GM12801 (cell line): ENCODE measurements around the gene PTPRM.

Experiments used
- TF ChIP-seq, protein P1 (sequence below): IDR thresholded peaks from one replicate; pipeline ENCODE4 v1.5.1; 2011; ENCODE audit warnings: control low read depth; ENCODE audit not compliant: insufficient read length; ENCODE audit errors: extremely low read depth

The PTPRM gene

DNA sequence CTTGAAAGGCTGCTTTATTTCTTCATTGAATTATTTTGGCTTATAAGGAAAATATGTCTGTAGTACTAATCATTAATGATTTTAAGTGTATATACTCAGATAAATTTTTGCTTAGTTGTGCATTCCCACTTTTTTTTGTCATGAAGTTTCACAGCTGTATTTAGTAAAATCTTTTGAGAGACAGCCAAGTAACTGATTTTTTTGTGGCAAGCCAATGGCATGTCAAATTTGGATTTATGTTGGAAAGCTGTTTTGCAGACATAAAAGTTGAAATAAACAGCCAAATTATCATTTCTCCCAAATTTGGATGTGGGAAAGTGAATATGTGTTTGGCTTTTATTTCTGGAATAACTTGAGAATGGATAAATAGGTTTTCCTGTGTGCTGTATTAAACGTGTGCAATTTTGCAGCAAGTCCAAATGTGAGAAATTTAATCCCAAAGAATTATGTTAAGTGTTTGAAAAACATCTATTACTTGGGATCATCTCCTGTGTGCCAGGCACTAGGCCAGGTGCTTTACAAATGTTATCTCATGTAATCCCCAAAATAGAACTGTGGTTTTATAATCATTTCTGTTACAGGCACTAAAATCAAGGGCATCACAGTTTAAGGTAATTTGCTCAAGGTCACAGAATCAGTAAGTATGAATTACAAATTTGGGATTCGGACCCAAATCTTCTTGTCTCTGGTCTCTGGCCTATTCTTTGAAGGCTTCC is 160.4 kb downstream of the PTPRM start:
- TF ChIP-seq, protein P1, sequence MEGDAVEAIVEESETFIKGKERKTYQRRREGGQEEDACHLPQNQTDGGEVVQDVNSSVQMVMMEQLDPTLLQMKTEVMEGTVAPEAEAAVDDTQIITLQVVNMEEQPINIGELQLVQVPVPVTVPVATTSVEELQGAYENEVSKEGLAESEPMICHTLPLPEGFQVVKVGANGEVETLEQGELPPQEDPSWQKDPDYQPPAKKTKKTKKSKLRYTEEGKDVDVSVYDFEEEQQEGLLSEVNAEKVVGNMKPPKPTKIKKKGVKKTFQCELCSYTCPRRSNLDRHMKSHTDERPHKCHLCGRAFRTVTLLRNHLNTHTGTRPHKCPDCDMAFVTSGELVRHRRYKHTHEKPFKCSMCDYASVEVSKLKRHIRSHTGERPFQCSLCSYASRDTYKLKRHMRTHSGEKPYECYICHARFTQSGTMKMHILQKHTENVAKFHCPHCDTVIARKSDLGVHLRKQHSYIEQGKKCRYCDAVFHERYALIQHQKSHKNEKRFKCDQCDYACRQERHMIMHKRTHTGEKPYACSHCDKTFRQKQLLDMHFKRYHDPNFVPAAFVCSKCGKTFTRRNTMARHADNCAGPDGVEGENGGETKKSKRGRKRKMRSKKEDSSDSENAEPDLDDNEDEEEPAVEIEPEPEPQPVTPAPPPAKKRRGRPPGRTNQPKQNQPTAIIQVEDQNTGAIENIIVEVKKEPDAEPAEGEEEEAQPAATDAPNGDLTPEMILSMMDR: no peak

DNA sequence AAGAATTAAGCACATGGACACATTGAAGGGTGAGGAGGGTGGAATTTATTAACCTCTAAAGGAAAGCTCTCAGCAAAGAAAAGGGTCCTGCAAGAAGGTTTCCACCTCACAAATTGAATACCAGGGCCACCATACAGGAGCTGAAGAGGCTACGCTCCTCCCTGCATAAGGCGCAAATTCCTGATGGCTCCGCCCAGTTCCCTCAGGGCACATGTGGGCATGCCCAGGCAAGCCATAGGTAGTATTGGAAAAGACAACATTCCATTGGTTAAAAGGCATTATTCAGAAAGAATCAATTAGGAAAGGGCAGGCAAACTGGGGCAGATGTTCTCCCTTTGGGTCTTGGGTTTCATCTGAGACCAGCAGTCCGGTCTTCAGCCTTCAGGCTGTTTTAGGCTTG is 161.2 kb downstream of the PTPRM start:
- TF ChIP-seq, protein P1: no peak

DNA sequence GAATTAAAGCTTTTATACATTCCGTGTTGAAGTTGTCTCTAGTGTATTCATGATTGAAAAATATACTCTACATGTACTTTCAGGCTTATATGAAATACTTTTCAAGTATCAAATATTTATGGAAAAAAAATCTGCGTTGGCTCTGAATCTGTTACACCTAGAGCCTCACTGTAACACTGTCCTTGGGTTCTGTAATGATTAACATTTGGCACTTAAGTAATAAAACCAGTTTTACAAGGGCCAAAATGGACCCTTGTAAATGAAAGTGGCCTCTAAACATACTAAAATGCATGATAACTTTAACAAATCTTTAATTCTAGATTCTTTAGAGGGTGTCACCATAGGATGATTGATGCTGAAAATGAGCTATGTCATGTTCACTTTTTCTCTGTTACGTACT is 162.8 kb downstream of the PTPRM start:
- TF ChIP-seq, protein P1: no peak

DNA sequence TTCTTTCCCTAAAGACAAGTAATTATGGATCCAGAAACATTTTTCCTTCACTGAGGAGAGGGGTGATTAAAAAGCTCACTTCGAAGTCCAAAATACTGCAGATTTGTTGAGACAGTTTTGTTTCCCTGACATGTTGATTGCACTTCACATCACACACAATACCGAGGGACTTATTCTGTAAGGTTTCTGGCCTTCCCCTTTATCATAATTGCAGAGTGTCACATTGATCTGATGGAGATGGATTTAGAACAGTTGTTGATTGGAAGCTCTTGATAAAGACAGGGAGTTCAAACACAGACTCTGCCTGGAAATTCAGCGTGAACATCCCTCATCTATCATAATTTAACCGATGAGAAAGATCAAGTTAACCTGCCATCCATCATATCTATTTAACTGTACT is 163.6 kb downstream of the PTPRM start:
- TF ChIP-seq, protein P1: no peak

DNA sequence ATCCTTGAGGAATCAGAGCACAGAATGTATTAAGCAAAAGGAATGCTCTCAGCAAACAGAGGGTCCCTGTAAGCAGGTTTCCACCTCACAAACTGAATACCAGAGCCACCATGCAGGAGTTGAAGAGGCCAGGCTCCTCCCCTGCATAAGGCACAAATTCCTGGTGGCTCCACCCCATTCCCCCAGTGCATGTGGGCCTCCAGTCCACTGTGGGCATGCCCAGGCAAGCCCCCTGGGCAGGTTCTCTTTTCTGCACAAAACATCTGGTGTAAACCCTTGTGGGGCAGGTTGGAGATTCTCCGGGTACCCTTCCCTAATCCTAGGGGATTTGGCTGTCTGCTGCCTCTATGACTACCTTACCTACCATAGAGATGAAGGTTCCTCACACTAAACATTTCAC is 166.5 kb downstream of the PTPRM start:
- TF ChIP-seq, protein P1: no peak

DNA sequence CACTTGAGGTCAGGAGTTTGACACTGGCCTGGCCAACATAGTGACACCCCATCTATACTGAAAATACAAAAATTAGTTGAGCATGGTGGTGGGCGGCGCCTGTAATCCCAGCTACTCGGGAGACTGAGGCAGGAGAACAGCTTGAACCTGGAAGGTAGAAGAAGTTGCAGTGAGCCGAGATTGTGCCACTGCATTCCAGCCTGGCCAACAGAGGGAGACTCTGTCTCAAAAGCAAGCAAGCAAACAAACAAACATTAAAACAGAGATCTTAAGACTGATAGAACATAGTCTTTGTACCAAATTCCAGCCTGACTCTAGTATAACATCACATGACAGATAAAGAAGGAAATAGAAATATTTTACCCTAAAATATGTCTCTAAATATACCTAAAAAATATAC is 168.1 kb downstream of the PTPRM start:
- TF ChIP-seq, protein P1: no peak

DNA sequence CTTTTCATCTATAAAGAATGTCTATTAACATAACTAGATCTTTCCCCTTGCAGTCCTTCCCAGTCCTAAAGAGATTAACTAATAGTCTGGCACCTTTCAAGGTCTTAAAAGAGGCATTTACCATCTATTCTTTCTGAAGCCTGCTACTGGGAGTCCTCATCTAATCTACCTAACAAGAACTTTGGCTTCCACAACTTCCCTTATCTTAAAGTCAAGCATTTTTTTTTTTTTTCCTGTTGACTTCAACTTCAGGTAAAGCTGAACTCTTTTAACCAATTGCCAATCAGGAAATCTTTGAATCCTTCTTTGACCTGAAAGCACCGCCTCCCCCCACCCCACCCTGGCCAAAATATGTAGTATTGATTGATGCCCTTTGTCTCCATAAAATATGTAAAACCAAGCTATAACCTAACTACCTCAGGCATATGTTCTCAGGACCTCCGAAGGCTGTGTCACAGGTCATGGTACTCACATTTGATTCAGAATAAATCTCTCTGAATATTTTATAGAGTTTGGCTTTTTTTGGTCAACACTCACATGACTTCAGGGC is 168.6 kb downstream of the PTPRM start:
- TF ChIP-seq, protein P1: no peak
